T-cell (primary cell): ENCODE results near the gene RAB9B. TPM values are rescaled to one million over a fixed set of nuclear protein-coding genes. Genes with fewer than 3 reads are reported as not detected.
"Not testable (repeated sequence)": the region's sequence is repeated elsewhere in the genome, so short reads cannot be mapped to it uniquely, and the experiment has no call there.

Experiments
- ATAC-seq, 4 experiments: fragments of 200-7000 bp in 3 of 4; fragments of 150-1000 bp in 1 of 4; cut with Tn5 transposase; replicated peaks in 1 of 4; 1 replicate in 3 of 4; 2 replicates in 1 of 4; pipeline ENCODE4 v1.10.0; 2021; ENCODE audit warnings: moderate library complexity in 3 of 4, mild to moderate bottlenecking in 2 of 4, moderate number of reproducible peaks in 1 of 4
- CTCF ChIA-PET, 2 donors: fragments of 300-600 bp; sonication (Branson Sonifier 250); formaldehyde crosslinking; loops; one replicate each; lab custom pipeline; 2022; ENCODE audit warnings: antibody characterized with exemption in 2 of 2; lab: Charles Lee
- POLR2A ChIA-PET, 2 donors: fragments of 300-600 bp; sonication (Branson Sonifier 250); formaldehyde crosslinking; loops; one replicate each; lab custom pipeline; 2022; ENCODE audit warnings: antibody characterized with exemption in 2 of 2; lab: Charles Lee
- DNase-seq, 35 experiments: peaks; one replicate each; pipeline versions ENCODE4 v3.0.0 to v3.0.0-alpha.2; 2013 to 2023
- H3K27ac ChIP-seq: one replicate; pipeline ENCODE4 v1.5.1; 2013; ENCODE audit warnings: low read length
- H3K27me3 ChIP-seq, 2 experiments: replicated peaks in 1 of 2; 1 replicate in 1 of 2; 2 replicates in 1 of 2; pipeline versions ENCODE4 v1.6.1 to v1.7.0; 2013; ENCODE audit warnings: low read length in 1 of 2, mixed read lengths in 1 of 2; ENCODE audit not compliant: control insufficient read depth in 2 of 2, insufficient read depth in 2 of 2; ENCODE audit errors: extremely low read depth in 1 of 2
- H3K36me3 ChIP-seq, 2 donors: 1 replicate in 1 of 2; 2 replicates in 1 of 2; pipeline versions ENCODE4 v1.6.1 to v1.7.0; 2013; ENCODE audit warnings: low read length in 1 of 2; ENCODE audit not compliant: control insufficient read depth in 2 of 2, insufficient read depth in 1 of 2; ENCODE audit errors: extremely low read depth in 1 of 2
- H3K4me1 ChIP-seq, 2 experiments: 1 replicate in 1 of 2; 2 replicates in 1 of 2; pipeline versions ENCODE4 v1.6.1 to v1.7.0; 2013; ENCODE audit warnings: low read length in 2 of 2, mixed read lengths in 1 of 2; ENCODE audit not compliant: insufficient read depth in 2 of 2, control insufficient read depth in 1 of 2; ENCODE audit errors: extremely low read depth in 1 of 2
- H3K4me3 ChIP-seq, 2 donors: 1 replicate in 1 of 2; 2 replicates in 1 of 2; pipeline versions ENCODE4 v1.5.1 to v1.7.0; 2013; ENCODE audit warnings: mild to moderate bottlenecking in 2 of 2, low read length in 1 of 2, moderate library complexity in 1 of 2; ENCODE audit not compliant: control insufficient read depth in 1 of 2; ENCODE audit errors: extremely low read depth in 1 of 2
- H3K9me3 ChIP-seq: 2 replicates; pipeline ENCODE4 v1.7.0; 2013
- H3K27ac Mint-ChIP-seq, 2 donors: one replicate each; pipeline ENCODE4 v1.8.0; 2020 to 2021; ENCODE audit warnings: mild to moderate bottlenecking in 2 of 2, mixed read lengths in 2 of 2
- H3K27me3 Mint-ChIP-seq, 2 donors: one replicate each; pipeline ENCODE4 v1.8.0; 2021 to 2022; ENCODE audit warnings: mixed read lengths in 2 of 2
- H3K36me3 Mint-ChIP-seq: one replicate; pipeline ENCODE4 v1.8.0; 2021; ENCODE audit warnings: mixed read lengths
- H3K4me1 Mint-ChIP-seq, 3 donors: one replicate each; pipeline ENCODE4 v1.8.0; 2020 to 2022; ENCODE audit warnings: mixed read lengths in 3 of 3, mild to moderate bottlenecking in 1 of 3
- H3K4me3 Mint-ChIP-seq, 3 donors: one replicate each; pipeline ENCODE4 v1.8.0; 2020 to 2022; ENCODE audit warnings: mild to moderate bottlenecking in 3 of 3, mixed read lengths in 3 of 3, moderate library complexity in 3 of 3
- H3K9me3 Mint-ChIP-seq, 3 donors: one replicate each; pipeline ENCODE4 v1.8.0; 2020 to 2022; ENCODE audit warnings: mixed read lengths in 3 of 3
- WGBS: methylation state at CpG from one replicate; pipeline ENCODE4 v1.1.5; 2013; ENCODE audit warnings: missing lambda C conversion rate; ENCODE audit not compliant: insufficient coverage; 5-methylcytosine and 5-hydroxymethylcytosine counted together
- total RNA-seq, 35 experiments: library from RNA in 6 of 35; stranded (reverse) in 6 of 35; fragments of 120-200 nt in 1 of 35; gene quantifications; one replicate each; pipeline versions ENCODE4 v1.2.1 to v1.2.4 and lab custom pipeline; 2013 to 2026

The RAB9B gene
- total RNA-seq, 5 donors from 2014 or later (not counting 1 experiment from before 2014, with no cell fraction given): 0.15 to 0.41 (median 0.20) TPM

DNA sequence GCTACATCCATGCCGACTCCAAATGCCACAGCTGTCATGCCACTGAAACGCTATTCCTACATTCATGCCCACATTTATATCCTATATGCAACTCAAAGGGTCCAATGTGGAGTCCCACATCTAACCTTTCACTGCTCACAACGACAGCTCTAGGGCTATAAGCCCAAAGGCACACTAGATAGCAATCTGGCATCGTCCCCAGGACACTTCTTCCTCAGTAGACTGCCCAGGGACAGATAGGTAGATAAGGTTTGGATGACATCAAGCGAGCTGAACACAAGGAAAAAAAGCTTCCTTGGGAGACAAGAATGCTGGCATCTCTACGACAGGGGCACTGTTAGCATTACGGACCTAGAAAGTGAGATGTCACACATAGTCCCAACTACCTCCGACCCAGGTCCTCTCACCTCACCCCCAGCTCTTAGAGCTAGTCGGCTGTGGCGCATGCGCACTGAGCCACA, 685 bp downstream of the RAB9B start:
- ChIA-PET CTCF (interaction anchor here in 1 of 2 donors (1.3 kb wide), 1 partner anchor 14 kb away, joined by 5 read pairs; no protein-coding TSS in a partner anchor), POLR2A (interaction anchor here in 1 of 2 donors (0.6 kb wide), 1 partner anchor 144 kb away, joined by 12 read pairs; no protein-coding TSS in a partner anchor)
- no peaks in the 10 kb centered on the region for H3K27me3 ChIP-seq
- no peaks in the 10 kb centered on the region for H3K9me3 ChIP-seq
- peak overlapping the region; percentile 76 to 81 (median 78) for H3K4me3 Mint-ChIP-seq
- no peaks in the 10 kb centered on the region for H3K36me3 ChIP-seq
- H3K4me3 ChIP-seq: peak overlapping the region; percentile 62 to 64
- H3K27me3 Mint-ChIP-seq: peaks cover 4 to 34% of the 10 kb centered on the region in 2 donors
- H3K4me1 Mint-ChIP-seq: peaks cover 3 to 13% (median 3%) of the 10 kb centered on the region in 3 donors
- ATAC-seq: peak in 1 of 4 experiments; percentile 13
- peaks cover 0 to 7% of the 10 kb centered on the region in 2 experiments for H3K4me1 ChIP-seq
- H3K36me3 Mint-ChIP-seq: no peaks in the 10 kb centered on the region
- 27% methylated on average over 6 of the region's 11 CpGs for whole genome bisulfite sequencing
- peak in 12 of 35 experiments; percentile 22 to 71 (median 56) for DNase-seq
- H3K9me3 Mint-ChIP-seq: no peaks in the 10 kb centered on the region
- no peak overlapping the region for H3K27ac ChIP-seq
- H3K27ac Mint-ChIP-seq: no peak overlapping the region

- Mint-ChIP-seq H3K4me3 (peak overlapping the region in 2 of 3 donors; percentile 11 to 78), H3K4me1 (peaks cover 3 to 13% (median 3%) of the 10 kb centered on the region in 3 donors), H3K27me3 (peaks cover 4 to 34% of the 10 kb centered on the region in 2 donors), H3K36me3 (no peaks in the 10 kb centered on the region), H3K27ac (no peak overlapping the region), H3K9me3 (no peaks in the 10 kb centered on the region)
- H3K27ac ChIP-seq: no peak overlapping the region
- no peak for DNase-seq
- no peaks in the 10 kb centered on the region for H3K27me3 ChIP-seq
- CTCF ChIA-PET: no interaction called here
- H3K9me3 ChIP-seq: no peaks in the 10 kb centered on the region
- ATAC-seq: no peak
- H3K4me1 ChIP-seq: peaks cover 0 to 7% of the 10 kb centered on the region in 2 experiments
- no peak overlapping the region for H3K4me3 ChIP-seq
- POLR2A ChIA-PET: interaction anchor here in 1 of 2 donors (0.6 kb wide), 1 partner anchor 144 kb away, joined by 12 read pairs; no protein-coding TSS in a partner anchor
- WGBS: 100% methylated on average over 1 of the region's 7 CpGs
- H3K36me3 ChIP-seq: no peaks in the 10 kb centered on the region
Observed at GRCh38 chrX:103830848-103831247, 1.2 kb downstream of the RAB9B start.

- Mint-ChIP-seq H3K9me3 (no peaks in the 10 kb centered on the region), H3K36me3 (no peaks in the 10 kb centered on the region), H3K4me1 (peaks cover 3 to 13% (median 3%) of the 10 kb centered on the region in 3 donors), H3K27me3 (peaks cover 4 to 29% of the 10 kb centered on the region in 2 donors), H3K4me3 (no peak overlapping the region), H3K27ac (no peak overlapping the region)
- Histone ChIP-seq H3K4me1 (peaks cover 0 to 7% of the 10 kb centered on the region in 2 experiments), H3K27me3 (no peaks in the 10 kb centered on the region), H3K36me3 (no peaks in the 10 kb centered on the region), H3K4me3 (no peak overlapping the region), H3K27ac (no peak overlapping the region), H3K9me3 (no peaks in the 10 kb centered on the region)
- CTCF ChIA-PET: no interaction called here
- no CpG with 5 or more reads among the region's 2 CpGs for WGBS
- no peak for DNase-seq
- no peak for ATAC-seq
- POLR2A ChIA-PET: no interaction called here
Observed at GRCh38 chrX:103828529-103828928, 3.5 kb downstream of the RAB9B start.

- Mint-ChIP-seq H3K4me3 (no peak overlapping the region), H3K27ac (no peak overlapping the region), H3K27me3 (peaks cover 0 to 16% of the 10 kb centered on the region in 2 donors), H3K9me3 (no peaks in the 10 kb centered on the region), H3K36me3 (no peaks in the 10 kb centered on the region), H3K4me1 (no peaks in the 10 kb centered on the region)
- ATAC-seq: no peak
- POLR2A ChIA-PET: no interaction called here
- DNase-seq: no peak
- Histone ChIP-seq H3K4me1 (no peaks in the 10 kb centered on the region), H3K36me3 (no peaks in the 10 kb centered on the region), H3K4me3 (no peak overlapping the region), H3K9me3 (no peaks in the 10 kb centered on the region), H3K27me3 (no peaks in the 10 kb centered on the region), H3K27ac (no peak overlapping the region)
- CTCF ChIA-PET: interaction anchor here in 1 of 2 donors (0.6 kb wide), 2 partner anchors 108 to 139 kb away, joined by 3 read pairs; no protein-coding TSS in a partner anchor
- no CpG with 5 or more reads among the region's 1 CpG for WGBS
Observed at GRCh38 chrX:103825881-103826280, 6.2 kb downstream of the RAB9B start.

DNA sequence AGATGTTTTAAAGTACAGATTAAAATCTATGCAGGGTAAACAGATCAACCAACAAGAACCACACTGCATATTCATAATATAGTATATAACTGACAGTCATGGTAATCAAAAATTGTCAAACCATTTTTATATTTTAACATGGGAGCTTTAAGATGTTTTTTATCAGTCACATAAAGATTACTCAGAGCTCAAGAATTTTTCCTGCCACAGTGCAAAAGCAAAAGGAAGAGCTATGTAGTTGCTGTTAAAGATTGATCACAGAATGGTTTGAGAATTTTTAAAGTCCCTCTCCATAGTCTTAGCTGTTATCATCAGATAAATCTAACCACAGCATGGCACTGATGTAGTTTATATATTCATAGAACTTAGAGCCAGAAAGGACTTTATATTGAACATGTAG, 8.5 kb downstream of the RAB9B start:
- H3K4me1 Mint-ChIP-seq: no peaks in the 10 kb centered on the region
- DNase-seq: no peak
- H3K27ac Mint-ChIP-seq: no peak overlapping the region
- Histone ChIP-seq H3K36me3 (no peaks in the 10 kb centered on the region), H3K9me3 (no peaks in the 10 kb centered on the region), H3K4me3 (no peak overlapping the region), H3K27ac (no peak overlapping the region), H3K27me3 (no peaks in the 10 kb centered on the region), H3K4me1 (no peaks in the 10 kb centered on the region)
- POLR2A ChIA-PET: no interaction called here
- no peak for ATAC-seq
- CTCF ChIA-PET: interaction anchor here in 1 of 2 donors (1.2 kb wide), 1 partner anchor 9 kb away, joined by 3 read pairs; no protein-coding TSS in a partner anchor
- H3K27me3 Mint-ChIP-seq: peaks cover 0 to 8% of the 10 kb centered on the region in 2 donors
- no peaks in the 10 kb centered on the region for H3K9me3 Mint-ChIP-seq
- no peak overlapping the region for H3K4me3 Mint-ChIP-seq
- H3K36me3 Mint-ChIP-seq: no peaks in the 10 kb centered on the region

DNA sequence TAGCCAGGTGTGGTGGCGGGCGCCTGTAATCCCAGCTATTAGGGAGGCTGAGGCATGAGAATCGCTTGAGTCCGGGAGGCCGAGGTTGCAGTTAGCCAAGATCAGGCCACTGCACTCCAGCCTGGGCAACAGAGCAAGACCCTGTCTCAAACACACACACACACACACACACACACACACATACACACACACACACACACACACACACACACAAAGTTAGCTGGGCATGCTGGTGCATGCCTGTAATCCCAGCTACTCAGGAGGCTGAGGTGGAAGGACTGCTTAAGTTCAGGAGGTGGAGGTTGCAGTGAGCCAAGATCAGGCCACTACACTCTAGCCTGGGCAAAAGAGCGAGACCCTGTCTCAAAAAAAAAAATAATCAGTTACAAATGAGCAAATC, 11.3 kb downstream of the RAB9B start:
- H3K36me3 Mint-ChIP-seq, H3K27ac Mint-ChIP-seq, H3K27me3 Mint-ChIP-seq, DNase-seq, H3K36me3 ChIP-seq, ATAC-seq, H3K27me3 ChIP-seq, H3K27ac ChIP-seq, H3K9me3 ChIP-seq, POLR2A ChIA-PET, H3K4me1 ChIP-seq, CTCF ChIA-PET, H3K4me3 Mint-ChIP-seq, H3K4me3 ChIP-seq, H3K4me1 Mint-ChIP-seq, H3K9me3 Mint-ChIP-seq: not testable (repeated sequence)
- WGBS: no CpG with 5 or more reads among the region's 6 CpGs
